ENCODE results near the gene HES4.
A peak's percentile ranks its signal among the peaks of the same experiment; 100 is the strongest.

The HES4 gene

GRCh38 chr1:983798-984475 is 16.0 kb downstream of the HES4 start (continued):
- TF ChIP-seq ZSCAN18 (tag by site-specific recombination; IDR thresholded peaks at IDR 0.05) (no peak), TCF7L2 (IDR thresholded peaks at IDR 0.05; ENCODE audit: borderline replicate concordance, low read depth, low read length) (no peak), ZNF341 (tag by site-specific recombination; IDR thresholded peaks at IDR 0.05; ENCODE audit: low read depth) (no peak), ZNF555 (tag by site-specific recombination; conservative IDR thresholded peaks at IDR 0.05) (no peak), ZNF623 (tag by site-specific recombination; IDR thresholded peaks at IDR 0.05) (no peak), ZNF146 (tag by site-specific recombination; IDR thresholded peaks at IDR 0.05) (no peak), CTCF (tag by site-specific recombination; IDR thresholded peaks at IDR 0.05) (peak; percentile 54), ATF2 (tag by site-specific recombination; IDR thresholded peaks at IDR 0.05; ENCODE audit: low read depth) (no peak), ZSCAN30 (tag by site-specific recombination; IDR thresholded peaks at IDR 0.05) (no peak), AEBP2 (tag by site-specific recombination; IDR thresholded peaks at IDR 0.05; ENCODE audit: borderline replicate concordance) (no peak), GLIS2 (tag by site-specific recombination; IDR thresholded peaks at IDR 0.05) (peak; percentile 77), HOXC10 (CRISPR knock-in tag; IDR thresholded peaks at IDR 0.05) (no peak), ZNF112 (tag by site-specific recombination; IDR thresholded peaks at IDR 0.05) (no peak), PRDM4 (tag by site-specific recombination; IDR thresholded peaks at IDR 0.05) (no peak), KLF17 (tag by site-specific recombination; IDR thresholded peaks at IDR 0.05) (no peak), ZNF350 (tag by site-specific recombination; IDR thresholded peaks at IDR 0.05) (no peak), PBX3 (CRISPR knock-in tag; IDR thresholded peaks at IDR 0.05) (0 out of 2 replicates have a peak, but pooled peaks have one; percentile 39), ZNF155 (tag by site-specific recombination; IDR thresholded peaks at IDR 0.05) (no peak), ZNF558 (tag by site-specific recombination; IDR thresholded peaks at IDR 0.05) (no peak), SCRT2 (tag by site-specific recombination; IDR thresholded peaks at IDR 0.05) (no peak), ZNF138 (tag by site-specific recombination; IDR thresholded peaks at IDR 0.05; ENCODE audit: borderline replicate concordance) (no peak)

Measured in HEK293 (cell line).